GM19467 (cell line): ENCODE results near the gene PDP2.

Source experiments
- ATAC-seq: cut with Tn5 transposase; IDR thresholded peaks from one replicate; pipeline ENCODE4 v1.9.1; 2021; ENCODE audit warnings: mild to moderate bottlenecking, moderate library complexity; ENCODE audit not compliant: unreplicated experiment

PDP2 gene

GRCh38 chr16:66903544-66904427 lies 23.5 kb downstream of the PDP2 start:
- no peak for ATAC-seq

GRCh38 chr16:66904428-66904845 lies 24.1 kb downstream of the PDP2 start:
- ATAC-seq, result no peak

GRCh38 chr16:66904846-66905632 lies 24.7 kb downstream of the PDP2 start:
- ATAC-seq, result no peak

- no peak for ATAC-seq
Observed at GRCh38 chr16:66905633-66906539, 25.6 kb downstream of the PDP2 start.

DNA sequence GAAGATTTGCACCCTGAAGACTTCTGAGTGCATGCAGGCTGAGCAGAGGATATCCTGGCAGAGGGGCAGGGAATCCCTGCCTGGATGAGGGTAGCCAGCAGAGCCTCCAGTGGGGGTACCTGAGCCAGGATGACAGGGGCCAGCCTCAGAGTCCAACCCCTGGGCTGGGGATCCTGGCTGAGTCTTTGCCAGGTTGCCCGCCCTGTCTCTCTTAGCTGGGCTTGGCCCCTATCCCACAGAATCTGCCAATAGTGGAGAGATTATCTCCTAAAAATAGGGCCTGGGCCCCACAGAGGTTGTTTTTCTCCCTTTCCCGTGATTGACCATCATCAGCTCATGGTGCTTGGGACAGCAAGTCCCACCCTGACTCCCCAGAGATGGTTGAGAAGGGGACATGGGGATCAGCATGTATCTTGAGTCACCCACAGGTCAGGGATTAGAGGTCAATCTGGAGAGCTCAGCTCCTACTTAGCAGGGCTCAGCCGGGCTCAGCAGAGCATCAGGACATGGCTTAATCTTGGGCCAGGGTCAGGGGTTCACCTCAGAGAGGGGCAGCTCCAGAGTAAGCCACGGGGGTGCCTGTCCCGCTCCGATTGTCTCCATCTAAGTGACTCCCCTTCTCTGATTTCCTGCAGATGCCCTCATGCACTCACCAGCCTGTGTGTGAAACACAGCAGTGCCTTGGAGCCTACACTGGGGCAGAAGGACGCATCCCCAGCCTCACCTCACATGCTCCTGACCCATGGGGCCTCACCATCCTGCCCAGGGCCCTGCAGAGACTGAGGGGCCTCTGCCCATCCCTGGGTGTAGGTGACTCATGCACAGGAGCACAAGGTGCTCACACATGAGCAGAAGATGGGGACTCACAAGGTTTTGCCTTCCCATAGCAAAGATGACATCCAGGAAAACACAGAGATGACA lies 26.9 kb downstream of the PDP2 start:
- no peak for ATAC-seq

DNA sequence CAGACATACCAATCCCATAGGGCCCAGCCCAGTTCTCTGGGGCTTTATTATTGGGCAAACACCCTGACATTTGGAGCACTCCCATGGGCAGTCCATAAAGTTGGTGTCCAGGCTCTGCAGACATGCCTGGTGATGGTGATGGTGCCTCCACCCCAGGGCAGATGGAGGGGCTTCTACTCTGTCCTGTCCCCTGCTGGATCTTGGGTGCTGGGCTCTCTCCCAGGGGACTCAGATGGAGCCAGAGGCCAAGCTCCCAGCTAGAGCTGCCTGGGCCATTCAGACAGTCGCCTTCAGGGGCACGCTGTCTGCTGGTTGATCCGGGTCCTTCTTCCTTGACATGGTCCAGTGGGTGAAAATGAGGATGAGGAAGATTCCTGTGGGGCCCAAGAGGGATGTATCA lies 27.8 kb downstream of the PDP2 start:
- ATAC-seq, result no peak

DNA sequence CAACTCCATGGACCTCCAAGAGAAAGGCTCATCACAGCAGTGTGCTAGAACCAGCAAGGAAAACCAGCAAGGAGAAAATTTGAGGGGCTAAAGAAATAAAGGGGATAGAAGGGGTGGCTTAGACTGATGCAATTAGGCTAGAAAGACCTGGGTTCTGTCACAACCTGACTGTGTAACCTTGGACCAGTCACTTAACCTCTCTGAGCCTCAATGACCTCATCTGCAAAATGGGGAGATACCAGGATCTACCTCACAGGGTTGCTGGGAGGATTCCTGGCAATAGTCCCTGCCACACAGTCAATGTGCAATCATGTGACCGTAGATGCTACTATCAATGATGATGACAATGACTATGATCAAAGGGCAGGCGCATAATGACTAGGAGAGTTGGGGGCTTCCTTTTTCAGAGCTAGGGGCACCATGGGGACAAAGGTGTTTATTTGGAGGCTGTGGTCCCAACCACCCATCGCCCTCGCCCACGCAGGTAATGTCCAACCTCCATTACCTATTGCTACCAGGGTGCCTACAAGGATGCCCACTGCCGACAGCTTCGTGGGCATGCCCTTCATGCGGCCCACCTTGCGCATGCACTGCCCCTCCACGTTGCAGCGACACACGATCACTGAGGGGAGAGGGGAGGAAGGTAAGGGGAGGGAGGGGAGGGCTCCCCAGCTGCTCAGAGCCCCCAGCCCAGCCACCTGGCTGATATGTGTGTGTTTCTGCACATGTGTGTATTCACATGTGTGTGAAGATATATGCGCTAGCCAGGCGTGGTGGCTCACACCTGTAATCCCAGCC lies 28.6 kb downstream of the PDP2 start:
- ATAC-seq, result no peak

DNA sequence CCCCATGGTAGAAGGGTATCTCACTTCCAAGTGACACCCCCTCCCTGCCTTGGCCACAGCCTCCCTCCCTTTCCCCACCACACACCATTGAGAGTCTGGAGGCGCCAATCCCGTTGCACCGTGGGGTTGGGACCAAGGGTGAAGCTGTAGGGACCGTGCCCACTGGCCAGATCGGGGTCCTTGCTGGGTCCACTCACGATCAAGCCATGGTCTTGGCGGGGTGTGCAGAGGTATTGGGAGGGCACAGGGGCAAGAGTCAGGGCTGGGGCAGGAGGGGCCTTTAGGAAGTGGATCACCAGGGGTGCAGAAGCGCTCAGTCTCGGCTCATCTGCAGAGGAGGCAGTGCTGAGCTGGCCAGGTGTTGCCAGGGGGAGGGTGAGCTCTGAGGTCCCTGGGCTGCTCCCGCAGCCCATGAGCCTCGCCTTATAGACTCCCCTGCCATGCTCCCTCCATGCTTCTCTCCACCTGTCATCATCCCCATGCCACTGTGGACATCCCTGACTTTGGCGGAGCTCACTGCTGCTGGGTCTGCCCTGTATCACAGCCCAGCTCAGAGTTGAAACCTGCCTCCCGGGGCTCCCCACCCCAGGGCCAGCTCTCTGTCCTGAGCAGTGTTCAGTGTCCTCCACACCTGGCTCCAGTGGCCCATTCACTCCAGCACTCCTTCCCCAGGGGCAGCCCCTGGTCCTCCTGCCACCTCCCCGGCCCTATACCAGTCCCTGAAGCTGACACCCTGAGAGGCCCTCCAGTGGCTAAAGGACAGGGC lies 30.0 kb downstream of the PDP2 start:
- no peak for ATAC-seq

DNA sequence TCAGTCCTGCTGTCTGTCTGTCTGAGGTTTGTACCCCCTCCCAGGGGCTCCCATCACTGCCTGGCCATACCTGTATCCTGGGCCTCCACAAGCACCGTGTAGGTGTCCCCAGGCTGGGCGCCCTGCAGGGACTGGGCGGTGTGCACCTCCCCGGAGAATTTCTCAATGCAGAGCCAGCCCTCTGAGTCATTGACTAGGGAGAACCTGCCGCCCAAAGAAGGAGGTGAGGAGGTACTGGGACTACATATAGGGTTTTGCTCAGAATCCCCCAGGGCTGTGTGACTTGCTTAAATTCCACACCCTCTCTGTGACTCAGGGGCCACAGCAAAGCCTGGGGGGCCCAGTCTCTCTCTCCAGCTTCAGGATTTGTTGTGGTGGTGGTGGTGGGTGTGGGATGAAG lies 30.8 kb downstream of the PDP2 start:
- no peak for ATAC-seq

DNA sequence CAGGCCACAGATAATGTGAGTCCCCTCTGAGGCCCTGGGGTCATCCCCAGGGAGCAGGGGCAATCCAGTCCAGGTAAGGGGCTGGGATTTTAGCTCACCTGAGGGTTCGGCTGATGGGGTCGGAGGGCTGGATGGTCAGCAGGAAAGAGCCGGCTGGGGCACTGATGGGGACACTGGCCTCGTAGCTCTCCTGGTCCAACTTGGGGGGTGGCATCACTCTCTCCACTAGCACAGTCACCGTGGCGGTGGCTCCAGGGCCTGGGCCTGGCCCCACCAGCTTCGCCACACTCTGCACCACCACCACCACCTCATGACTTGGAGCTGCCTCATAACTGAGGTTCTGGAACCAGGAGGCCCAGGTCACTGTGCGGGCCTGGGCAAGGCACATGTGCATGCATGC lies 31.5 kb downstream of the PDP2 start:
- ATAC-seq, result no peak

GRCh38 chr16:66913081-66913480 lies 32.8 kb downstream of the PDP2 start:
- ATAC-seq, result no peak

GRCh38 chr16:66913711-66914110 lies 33.4 kb downstream of the PDP2 start:
- no peak for ATAC-seq

- no peak for ATAC-seq
Observed at GRCh38 chr16:66914541-66914940, 34.2 kb downstream of the PDP2 start.

- no peak for ATAC-seq
Observed at GRCh38 chr16:66915041-66915440, 34.7 kb downstream of the PDP2 start.

DNA sequence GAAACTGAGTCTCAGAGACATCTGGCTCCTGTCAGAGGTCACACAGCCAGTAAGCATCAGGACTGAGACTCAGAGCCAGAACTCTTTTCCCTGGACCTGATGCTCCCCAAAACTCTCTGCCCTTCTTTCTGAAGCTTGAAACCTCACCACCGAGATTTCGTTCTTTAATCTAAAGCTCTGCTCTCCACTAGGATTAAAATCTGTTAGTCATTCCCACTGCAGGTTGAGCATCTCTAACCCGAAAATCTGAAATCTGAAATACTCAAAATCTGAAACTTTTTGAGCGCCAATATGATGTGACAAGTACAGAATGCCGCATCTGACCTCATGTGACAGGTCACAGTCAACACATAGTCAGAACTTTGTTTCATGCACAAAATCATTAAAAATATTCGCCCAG lies 36.2 kb downstream of the PDP2 start:
- ATAC-seq, result no peak

GRCh38 chr16:66917741-66918140 lies 37.4 kb downstream of the PDP2 start:
- no peak for ATAC-seq

DNA sequence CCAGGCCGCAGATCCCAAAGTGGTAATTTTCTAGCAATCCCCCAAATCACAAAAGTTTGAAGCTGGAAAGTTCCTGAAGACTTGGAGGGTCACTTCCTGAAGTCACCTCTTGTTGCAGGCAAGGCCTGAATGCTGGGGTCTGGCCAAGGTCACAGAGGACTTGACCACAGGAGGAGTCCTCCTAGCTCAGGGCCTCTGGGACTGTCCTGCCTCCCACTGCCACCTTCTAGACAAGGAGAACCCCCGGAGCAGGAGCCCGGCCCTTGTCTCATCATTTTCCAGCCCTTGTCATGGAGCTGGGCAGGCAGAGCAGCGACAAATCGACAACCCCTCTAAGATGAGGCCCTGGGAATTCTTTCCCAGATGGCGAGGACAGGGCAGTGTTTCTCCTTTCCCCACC lies 38.0 kb downstream of the PDP2 start:
- no peak for ATAC-seq

- no peak for ATAC-seq
Observed at GRCh38 chr16:66918803-66919568, 38.7 kb downstream of the PDP2 start, which contains the start of gene CDH16. CDH16 (minus strand) TSS chr16:66918885; CDS start chr16:66918065, 820 bp downstream.
